ENCODE results near the gene MSH3.
"Not testable (repeated sequence)": the region's sequence is repeated elsewhere in the genome, so short reads cannot be mapped to it uniquely, and the experiment has no call there.

The MSH3 gene

GRCh38 chr5:80853413-80853812 lies 199.0 kb downstream of the MSH3 start:
- DNase-seq (ENCODE audit: low spot score): no peak

- no peak for DNase-seq (ENCODE audit: low spot score)
These were observed 200.1 kb downstream of the MSH3 start for GRCh38 chr5:80854583-80854982.

- DNase-seq (ENCODE audit: low spot score): no peak
These were observed 206.6 kb downstream of the MSH3 start for GRCh38 chr5:80860924-80861613.

- no peak for DNase-seq (ENCODE audit: low spot score)
These were observed 209.3 kb downstream of the MSH3 start for GRCh38 chr5:80863708-80864107.

GRCh38 chr5:80864109-80864508 lies 209.7 kb downstream of the MSH3 start:
- no peak for DNase-seq (ENCODE audit: low spot score)

GRCh38 chr5:80864706-80865435 lies 210.4 kb downstream of the MSH3 start:
- DNase-seq (ENCODE audit: low spot score): no peak

- no peak for DNase-seq (ENCODE audit: low spot score)
These were observed 211.1 kb downstream of the MSH3 start for GRCh38 chr5:80865551-80865950.

GRCh38 chr5:80866371-80866770 lies 211.9 kb downstream of the MSH3 start:
- DNase-seq (ENCODE audit: low spot score): no peak

GRCh38 chr5:80867233-80867632 lies 212.8 kb downstream of the MSH3 start:
- no peak for DNase-seq (ENCODE audit: low spot score)

GRCh38 chr5:80870442-80870841 lies 216.0 kb downstream of the MSH3 start:
- DNase-seq (ENCODE audit: low spot score): no peak

GRCh38 chr5:80871541-80871961 lies 217.1 kb downstream of the MSH3 start:
- DNase-seq (ENCODE audit: low spot score): peak; percentile 15

GRCh38 chr5:80874162-80874561 lies 219.7 kb downstream of the MSH3 start:
- peak; percentile 28 for DNase-seq (ENCODE audit: low spot score)

- no peak for DNase-seq (ENCODE audit: low spot score)
These were observed 223.1 kb downstream of the MSH3 start for GRCh38 chr5:80877592-80877991.

GRCh38 chr5:80881726-80882125 lies 227.3 kb downstream of the MSH3 start:
- DNase-seq (ENCODE audit: low spot score): no peak

GRCh38 chr5:80883390-80883789 lies 228.9 kb downstream of the MSH3 start:
- DNase-seq (ENCODE audit: low spot score): not testable (repeated sequence)

GRCh38 chr5:80884086-80884813 lies 229.8 kb downstream of the MSH3 start:
- DNase-seq (ENCODE audit: low spot score): no peak

- no peak for DNase-seq (ENCODE audit: low spot score)
These were observed 230.5 kb downstream of the MSH3 start for GRCh38 chr5:80884929-80885328.

GRCh38 chr5:80885396-80886000 lies 231.0 kb downstream of the MSH3 start:
- no peak for DNase-seq (ENCODE audit: low spot score)

GRCh38 chr5:80894083-80894482 lies 239.6 kb downstream of the MSH3 start:
- DNase-seq (ENCODE audit: low spot score): no peak

GRCh38 chr5:80895523-80895922 lies 241.1 kb downstream of the MSH3 start:
- DNase-seq (ENCODE audit: low spot score): no peak

GRCh38 chr5:80902624-80903023 lies 248.2 kb downstream of the MSH3 start:
- not testable (repeated sequence) for DNase-seq (ENCODE audit: low spot score)

- DNase-seq (ENCODE audit: low spot score): no peak
These were observed 250.2 kb downstream of the MSH3 start for GRCh38 chr5:80904533-80905187.

Data from Ammon's horn (tissue), 1 donor.